K562 (cell line): ENCODE data around the gene IP6K2. TPM values are rescaled to one million over a fixed set of nuclear protein-coding genes. Genes with fewer than 3 reads are reported as not detected.

Experiments
- ATAC-seq: fragments of 200-7000 bp; cut with Tn5 transposase; 3 replicates; pipeline ENCODE4 v1.9.1; 2020; ENCODE audit warnings: moderate library complexity
- BruUV-seq: library from RNA; stranded (reverse); fragments of 400-500 nt; replicated peaks from 2 replicates; lab custom pipeline; 2021; lab: Mats Ljungman, UMichigan
- CTCF ChIA-PET: fragments of 300-600 bp; formaldehyde crosslinking; extraction: SDS; loops from one replicate; lab custom pipeline; 2021; ENCODE audit warnings: low intra/inter-chr PET ratio; lab: Yijun Ruan, JAX
- POLR2A ChIA-PET: fragments of 300-600, 350-650 bp; sonication (Branson Sonifier 250); formaldehyde crosslinking; extraction: SDS; loops from one replicate; lab custom pipeline; 2021; ENCODE audit warnings: antibody characterized with exemption, inconsistent platforms; lab: Yijun Ruan, JAX
- DNase-seq, 4 experiments: peaks; one replicate each; pipeline versions ENCODE4 v3.0.0 to v3.0.0-alpha.2; 2011 to 2018; ENCODE audit warnings: low spot score in 3 of 4, mixed read lengths in 3 of 4; ENCODE audit errors: extremely low read depth in 1 of 4
- FAIRE-seq: peaks from 2 replicates; lab custom pipeline; 2011; peaks lifted over from hg19 to GRCh38; lab: Jason Lieb, UNC
- H2AFZ ChIP-seq: 2 replicates; pipeline ENCODE4 v1.6.0; 2011; ENCODE audit warnings: low read depth, low read length, control low read depth, inconsistent platforms
- H3K27ac ChIP-seq: fragments of 200-600 bp; 3 replicates; pipeline ENCODE4 v1.8.0; 2011; ENCODE audit warnings: low read depth, mild to moderate bottlenecking, control low read depth, inconsistent platforms, low read length, moderate library complexity, mixed read lengths; ENCODE audit errors: extremely low read depth
- H3K27me3 ChIP-seq, 2 experiments: fragments of 300-600 bp in 1 of 2; 2 replicates in 1 of 2; 3 replicates in 1 of 2; pipeline versions ENCODE4 v1.6.0 to v1.8.0; 2011; ENCODE audit warnings: inconsistent platforms in 2 of 2, low read length in 2 of 2, mild to moderate bottlenecking in 1 of 2, mixed read lengths in 1 of 2, moderate library complexity in 1 of 2; ENCODE audit not compliant: control insufficient read depth in 2 of 2, insufficient read depth in 2 of 2
- H3K36me3 ChIP-seq: fragments of 300-600 bp; 3 replicates; pipeline ENCODE4 v1.8.0; 2011; ENCODE audit warnings: mild to moderate bottlenecking, low read length, inconsistent platforms; ENCODE audit not compliant: control insufficient read depth, insufficient read depth
- H3K4me1 ChIP-seq, 2 experiments: fragments of 200-600 bp in 1 of 2; replicated peaks in 1 of 2; 2 replicates in 1 of 2; 3 replicates in 1 of 2; pipeline versions ENCODE4 v1.5.1 to v1.8.0; 2011; ENCODE audit warnings: inconsistent platforms in 2 of 2, low read length in 2 of 2, mild to moderate bottlenecking in 1 of 2, mixed read lengths in 1 of 2, moderate library complexity in 1 of 2; ENCODE audit not compliant: control insufficient read depth in 2 of 2, insufficient read depth in 2 of 2
- H3K4me2 ChIP-seq: 2 replicates; pipeline ENCODE4 v1.6.1; 2011; ENCODE audit warnings: low read length, control low read depth, inconsistent platforms, mixed read lengths; ENCODE audit not compliant: insufficient read depth
- H3K4me3 ChIP-seq: fragments of 200-600 bp; sonication (generic), shearing (Covaris generic); 2 replicates; pipeline ENCODE4 v1.5.1; 2016; ENCODE audit warnings: control low read depth, inconsistent platforms
- H3K79me2 ChIP-seq: fragments of 200-600 bp; 3 replicates; pipeline ENCODE4 v1.8.0; 2011; ENCODE audit warnings: low read length, inconsistent platforms; ENCODE audit not compliant: control insufficient read depth, insufficient read depth
- H3K9ac ChIP-seq, 2 experiments: 2 replicates each; pipeline versions ENCODE4 v1.6.0 to v1.6.1; 2011; ENCODE audit warnings: low read depth in 2 of 2, low read length in 2 of 2, control low read depth in 1 of 2, inconsistent platforms in 1 of 2, mild to moderate bottlenecking in 1 of 2, mixed read lengths in 1 of 2; ENCODE audit not compliant: insufficient read depth in 1 of 2
- H3K9me1 ChIP-seq: one replicate; pipeline ENCODE4 v1.6.0; 2011; ENCODE audit warnings: inconsistent platforms, mild to moderate bottlenecking, low read length, moderate library complexity; ENCODE audit not compliant: control insufficient read depth, insufficient read depth
- H3K9me3 ChIP-seq: replicated peaks from 2 replicates; pipeline ENCODE4 v1.5.1; 2011; ENCODE audit warnings: low read depth, low read length, inconsistent platforms; ENCODE audit not compliant: control insufficient read depth, insufficient read depth
- H4K20me1 ChIP-seq: replicated peaks from 2 replicates; pipeline ENCODE4 v1.6.1; 2011; ENCODE audit warnings: low read length, inconsistent platforms, mixed read lengths; ENCODE audit not compliant: control insufficient read depth, insufficient read depth
- ELF1 ChIP-seq: fragments of 200-800 bp; sonication (Bioruptor generic); IDR thresholded peaks from 2 replicates; pipeline ENCODE4 v1.6.1; 2016; ENCODE audit warnings: missing genetic modification characterization, missing compliant biosample characterization
- ESRRA ChIP-seq: fragments of 450-650 bp; IDR thresholded peaks from 2 replicates; pipeline ENCODE4 v1.6.1; 2014; ENCODE audit warnings: low read depth, mild to moderate bottlenecking, moderate library complexity, borderline replicate concordance
- FOXA1 ChIP-seq: fragments of 450-650 bp; IDR thresholded peaks from 2 replicates; pipeline ENCODE4 v1.6.1; 2016; ENCODE audit warnings: mild to moderate bottlenecking, borderline replicate concordance
- HOXB6 ChIP-seq: fragments of 250-450 bp; sonication (Bioruptor Pico); IDR thresholded peaks from 2 replicates; pipeline ENCODE4 v1.5.1; 2022; ENCODE audit warnings: mild to moderate bottlenecking, borderline replicate concordance
- MTA1 ChIP-seq: fragments of 450-650 bp; IDR thresholded peaks from 2 replicates; pipeline ENCODE4 v1.6.1; 2017; ENCODE audit warnings: borderline replicate concordance
- MTF1 ChIP-seq: fragments of 250-450 bp; sonication (Bioruptor Pico); IDR thresholded peaks from 2 replicates; pipeline ENCODE4 v1.9.0; 2021; ENCODE audit warnings: moderate library complexity, mild to moderate bottlenecking, inconsistent platforms, borderline replicate concordance
- MYNN ChIP-seq, 2 experiments: sonication (generic); formaldehyde crosslinking in 1 of 2; IDR thresholded peaks; 2 replicates each; pipeline versions ENCODE4 v1.5.0 to v1.6.1; 2016 to 2020; ENCODE audit warnings: antibody characterized with exemption in 1 of 2, missing genetic modification reagents in 1 of 2
- SP2 ChIP-seq: IDR thresholded peaks from 2 replicates; pipeline ENCODE4 v1.6.1; 2011; ENCODE audit warnings: mild to moderate bottlenecking, low read depth, low read length, moderate library complexity; ENCODE audit not compliant: poor library complexity, severe bottlenecking; ENCODE audit errors: extremely low read depth
- TAF9B ChIP-seq: fragments of 450-650 bp; IDR thresholded peaks from 2 replicates; pipeline ENCODE4 v1.6.1; 2018; ENCODE audit warnings: mild to moderate bottlenecking; ENCODE audit not compliant: partially characterized antibody
- U2AF1 ChIP-seq: fragments of 200-400 bp; formaldehyde crosslinking; optimal IDR thresholded peaks from 2 replicates; pipeline ENCODE3; 2017; ENCODE audit warnings: mild to moderate bottlenecking, low read depth, low read length, moderate library complexity
- ZNF384 ChIP-seq: IDR thresholded peaks from 2 replicates; pipeline ENCODE4 v1.6.1; 2012; ENCODE audit warnings: low read depth, low read length, improper control_type of control experiment
- in situ Hi-C: fragments of 300-500 bp; cut with MboI; formaldehyde crosslinking; loops from 4 replicates; pipeline ENCODE4 v1.15.0; 2018; ENCODE audit warnings: inconsistent platforms, mixed read lengths
- intact Hi-C: fragments of 100-400 bp; cut with micrococcal nuclease; formaldehyde crosslinking; loops from 2 replicates; pipeline ENCODE4 v1.14.2; 2022
- polyA plus RNA-seq, 8 experiments: library from polyadenylated mRNA; depleted of rRNA in 4 of 8; stranded (reverse) in 5 of 8; unstranded in 3 of 8; fragments of >200 nt; fragmentation: Nextera tagmentation in 2 of 8; fragmentation: Illumina TruSeq in 1 of 8; extraction: Ambion mirVana in 2 of 8; extraction: Trizol in 1 of 8; gene quantifications; 2 replicates each; pipeline versions ENCODE4 v1.2.1 to v1.2.3, GENCODE V29; 2011 to 2014; ENCODE audit warnings: inconsistent platforms in 1 of 8, missing spikeins in 1 of 8
- total RNA-seq, 7 experiments: library from RNA; depleted of rRNA in 6 of 7; stranded (reverse); fragments of >200 nt in 6 of 7; fragmentation: Illumina TruSeq in 2 of 7; extraction: Trizol in 2 of 7; gene quantifications; 2 replicates each; pipeline versions ENCODE4 v1.2.1 to v1.2.3, GENCODE V29; 2011 to 2021; ENCODE audit warnings: low replicate concordance in 1 of 7
- TF ChIP-seq, protein P1 (sequence below): fragments of 450-650 bp; IDR thresholded peaks from 2 replicates; pipeline ENCODE4 v1.6.1; 2016; ENCODE audit warnings: mild to moderate bottlenecking

IP6K2 gene
- total and polyA plus RNA-seq, 9 of the 15 experiments (the other 6 are each of a cell fraction or from before 2014, with no cell fraction given), result 19.6 to 78.1 (median 48.0) TPM

DNA sequence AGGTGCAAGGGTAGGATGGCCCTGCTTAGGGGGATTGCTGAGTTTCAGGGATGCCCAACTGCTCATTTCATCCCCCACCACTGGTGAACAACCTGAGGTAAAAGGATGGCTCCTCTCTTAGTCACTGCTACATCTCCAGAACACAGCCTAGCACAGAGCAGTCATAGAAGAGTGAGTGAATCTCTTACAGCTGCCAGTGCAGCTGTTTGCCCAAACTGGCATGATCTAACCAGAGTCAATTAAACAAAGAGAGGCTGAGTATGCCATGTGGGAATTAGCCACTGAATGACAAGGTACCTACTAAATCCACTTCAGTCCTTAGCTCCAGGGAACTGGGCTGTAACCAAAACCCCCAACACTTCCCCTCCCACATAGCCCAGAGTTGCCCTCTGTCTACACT is 24.5 kb downstream of the IP6K2 start:
- Histone ChIP-seq H3K79me2 (peaks cover 21% of the 10 kb centered on the region), H3K9me1 (no peaks in the 10 kb centered on the region), H3K27me3 (no peaks in the 10 kb centered on the region), H3K9me3 (no peaks in the 10 kb centered on the region), H3K4me1 (peaks cover 0 to 4% of the 10 kb centered on the region in 2 experiments; a peak in 1 of 5 replicates), H4K20me1 (0 out of 2 replicates have a peak, but pooled peaks cover 3% of the 10 kb centered on the region), H2AFZ (no peak overlapping the region), H3K9ac (no peak overlapping the region), H3K4me3 (no peak overlapping the region), H3K36me3 (peaks cover 81% of the 10 kb centered on the region), H3K27ac (no peak overlapping the region), H3K4me2 (no peak overlapping the region)
- BruUV-seq, result no TSS peak
- TF ChIP-seq ESRRA (no peak), MYNN (IDR thresholded peaks at IDR 0.05) (no peak), MYNN (CRISPR knock-in tag; IDR thresholded peaks at IDR 0.05) (no peak), FOXA1 (no peak), MTF1 (CRISPR knock-in tag) (no peak), ZNF384 (no peak), SP2 (no peak), U2AF1 (no peak), TAF9B (no peak), ELF1 (tag) (no peak), HOXB6 (CRISPR knock-in tag) (no peak), MTA1 (no peak)
- TF ChIP-seq, protein P1, sequence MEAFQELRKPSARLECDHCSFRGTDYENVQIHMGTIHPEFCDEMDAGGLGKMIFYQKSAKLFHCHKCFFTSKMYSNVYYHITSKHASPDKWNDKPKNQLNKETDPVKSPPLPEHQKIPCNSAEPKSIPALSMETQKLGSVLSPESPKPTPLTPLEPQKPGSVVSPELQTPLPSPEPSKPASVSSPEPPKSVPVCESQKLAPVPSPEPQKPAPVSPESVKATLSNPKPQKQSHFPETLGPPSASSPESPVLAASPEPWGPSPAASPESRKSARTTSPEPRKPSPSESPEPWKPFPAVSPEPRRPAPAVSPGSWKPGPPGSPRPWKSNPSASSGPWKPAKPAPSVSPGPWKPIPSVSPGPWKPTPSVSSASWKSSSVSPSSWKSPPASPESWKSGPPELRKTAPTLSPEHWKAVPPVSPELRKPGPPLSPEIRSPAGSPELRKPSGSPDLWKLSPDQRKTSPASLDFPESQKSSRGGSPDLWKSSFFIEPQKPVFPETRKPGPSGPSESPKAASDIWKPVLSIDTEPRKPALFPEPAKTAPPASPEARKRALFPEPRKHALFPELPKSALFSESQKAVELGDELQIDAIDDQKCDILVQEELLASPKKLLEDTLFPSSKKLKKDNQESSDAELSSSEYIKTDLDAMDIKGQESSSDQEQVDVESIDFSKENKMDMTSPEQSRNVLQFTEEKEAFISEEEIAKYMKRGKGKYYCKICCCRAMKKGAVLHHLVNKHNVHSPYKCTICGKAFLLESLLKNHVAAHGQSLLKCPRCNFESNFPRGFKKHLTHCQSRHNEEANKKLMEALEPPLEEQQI, result no peak
- in situ Hi-C loops (no loop called here), intact Hi-C loops (no loop called here)
- ChIA-PET POLR2A (interaction anchor here (0.6 to 2.3 kb wide), 2 partner anchors 12 to 22 kb away, joined by 3 to 5 read pairs; no protein-coding TSS in a partner anchor), CTCF (no interaction called here)
- no peak for DNase-seq
- no peak for FAIRE-seq
- no peak for ATAC-seq
